Stimulated activated CD4-positive, alpha-beta T cell treated with anti-CD3 and anti-CD28 coated beads, Interleukin-15, amount 100 ng/mL, for 24 hours (primary cell): ENCODE results near the gene DGLUCY.
A peak's percentile ranks its signal among the peaks of the same experiment; 100 is the strongest.
"Not testable (repeated sequence)": the region's sequence is repeated elsewhere in the genome, so short reads cannot be mapped to it uniquely, and the experiment has no call there.

Experiments used
- DNase-seq: peaks from one replicate; pipeline ENCODE4 v3.0.0-alpha.2; 2020

DGLUCY gene

GRCh38 chr14:91263329-91263728 lies 149.5 kb downstream of the DGLUCY start:
- DNase-seq: no peak

DNA sequence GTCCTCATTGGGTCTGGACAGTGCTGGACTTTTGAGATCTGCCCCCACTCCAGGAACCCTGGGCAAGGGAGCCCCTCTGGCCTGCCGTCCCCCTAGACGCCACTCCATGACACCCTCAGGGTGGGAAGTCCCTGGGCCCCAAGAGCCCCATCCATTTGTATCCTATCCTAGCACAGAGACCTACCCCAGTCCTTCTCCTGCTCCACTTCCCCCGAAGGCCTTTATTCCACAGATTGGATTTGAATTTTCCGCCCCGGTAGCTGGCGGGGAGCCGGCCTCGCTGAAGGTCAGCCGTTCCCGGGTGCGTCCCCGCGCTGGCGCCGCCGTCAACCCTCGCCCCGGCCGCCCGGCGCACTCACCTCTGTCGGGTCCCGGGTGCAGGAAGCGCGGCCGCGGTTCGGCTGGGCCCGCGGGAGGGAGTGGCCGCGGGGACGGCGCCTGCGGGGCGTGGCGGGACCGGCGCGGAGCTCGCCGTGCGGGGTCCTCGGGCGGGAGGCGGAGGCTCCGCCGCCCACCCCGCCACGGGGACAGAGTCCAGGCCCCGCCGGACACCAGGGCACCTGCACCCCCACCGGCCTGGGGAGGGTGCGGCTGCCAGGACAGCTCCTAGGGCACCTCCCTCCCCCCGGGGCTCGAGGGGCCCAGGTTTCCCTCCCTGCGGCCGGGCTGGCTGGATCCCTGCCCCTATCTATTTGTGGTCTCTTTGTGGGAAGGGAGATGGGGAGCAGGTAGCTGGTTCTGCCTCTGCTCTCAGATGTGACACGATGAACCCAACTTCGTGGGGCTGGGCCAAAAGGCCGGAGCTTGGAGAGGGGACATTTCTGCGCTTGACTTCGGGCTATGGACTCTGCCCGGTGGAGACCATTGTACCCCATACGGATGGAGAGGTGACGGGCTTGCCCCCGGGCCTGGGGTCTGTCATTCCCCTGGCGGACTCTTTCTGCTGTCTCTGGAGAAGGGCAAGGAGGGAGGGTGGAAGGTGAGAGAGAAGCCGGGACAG lies 150.6 kb downstream of the DGLUCY start:
- DNase-seq: peak; percentile 46

DNA sequence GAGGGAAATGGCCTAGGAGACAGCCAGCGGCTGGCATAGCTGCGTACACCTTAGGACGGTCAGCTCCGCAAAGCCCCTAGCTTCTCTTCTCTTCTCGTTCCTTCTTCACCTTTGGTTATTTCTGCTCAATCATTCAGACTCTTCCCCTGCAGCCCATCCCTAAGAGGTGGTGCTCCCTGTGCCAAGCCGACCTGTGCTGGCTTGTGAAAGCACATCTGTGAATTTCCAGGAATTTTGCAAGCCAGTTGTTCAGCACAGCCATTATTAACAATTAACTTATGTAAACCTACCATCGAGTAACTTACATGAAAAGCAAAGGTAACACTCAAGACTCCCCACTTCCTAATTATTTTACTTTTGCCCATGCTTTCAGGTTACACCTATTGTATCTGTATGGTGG lies 151.5 kb downstream of the DGLUCY start:
- no peak for DNase-seq

GRCh38 chr14:91266276-91266675 lies 152.4 kb downstream of the DGLUCY start:
- DNase-seq: not testable (repeated sequence)

GRCh38 chr14:91267965-91268437 lies 154.1 kb downstream of the DGLUCY start:
- DNase-seq: no peak

GRCh38 chr14:91269076-91269991 lies 155.5 kb downstream of the DGLUCY start:
- no peak for DNase-seq

GRCh38 chr14:91270188-91270587 lies 156.3 kb downstream of the DGLUCY start:
- DNase-seq: no peak

DNA sequence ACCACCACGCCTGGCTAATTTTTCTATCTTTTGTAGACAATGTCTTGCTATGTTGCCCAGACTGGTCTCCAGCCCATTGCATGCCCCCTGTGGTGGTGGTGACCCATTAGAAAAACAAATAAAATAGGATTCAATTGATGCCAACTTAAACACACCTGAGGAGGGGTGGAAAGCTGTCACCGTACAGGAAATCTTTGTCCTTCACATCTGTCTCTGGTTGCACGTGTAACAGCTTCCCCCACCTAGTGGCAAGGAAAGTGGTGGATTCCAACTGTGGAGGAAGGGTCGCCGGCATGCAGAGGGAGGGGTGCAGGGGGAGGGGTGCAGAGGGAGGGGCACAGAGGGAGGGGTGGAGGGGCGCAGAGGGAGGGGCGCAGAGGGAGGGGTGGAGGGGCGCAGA lies 156.7 kb downstream of the DGLUCY start:
- no peak for DNase-seq

- DNase-seq: no peak
Observed at GRCh38 chr14:91271639-91272038, 157.8 kb downstream of the DGLUCY start.

- no peak for DNase-seq
Observed at GRCh38 chr14:91272341-91273272, 158.7 kb downstream of the DGLUCY start.

- no peak for DNase-seq
Observed at GRCh38 chr14:91273273-91273884, 159.5 kb downstream of the DGLUCY start.

DNA sequence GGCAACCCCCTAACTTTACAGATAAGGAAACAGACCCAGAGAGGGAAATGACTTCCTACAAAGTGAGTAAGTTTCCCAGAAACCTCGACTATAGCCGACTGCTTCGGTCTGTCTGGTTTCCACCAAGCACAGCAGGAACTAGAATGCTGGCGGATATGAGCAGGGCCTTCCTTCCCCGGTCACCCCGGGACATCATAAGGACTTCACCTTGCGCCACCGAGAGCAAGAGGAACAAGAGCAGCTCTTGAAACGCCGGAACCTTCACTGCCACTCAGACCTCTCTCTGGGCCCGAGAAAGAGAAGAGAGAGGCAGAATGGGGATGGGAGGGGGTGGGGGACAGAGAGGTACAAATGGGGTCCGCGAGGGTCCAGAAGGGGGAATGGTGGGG lies 160.0 kb downstream of the DGLUCY start:
- DNase-seq: no peak

DNA sequence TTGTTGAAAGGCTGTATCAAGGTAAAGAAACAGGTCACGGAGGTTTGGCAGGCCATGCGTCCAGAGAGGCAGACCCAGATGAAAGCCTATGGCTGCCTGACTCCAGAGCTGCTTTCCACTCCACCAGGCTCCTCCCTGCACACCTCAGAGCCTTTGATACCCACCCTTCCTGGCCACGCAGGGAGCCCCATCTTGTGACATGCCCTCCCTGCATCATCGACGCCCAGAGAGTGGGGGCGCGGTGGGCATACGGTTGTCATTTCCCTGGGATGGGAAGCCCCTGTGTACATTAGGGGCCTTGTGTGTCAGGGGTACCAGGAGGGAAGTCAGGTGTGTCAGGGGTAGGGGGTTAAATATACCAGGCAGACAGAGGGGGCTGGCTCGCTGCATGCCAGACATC lies 160.9 kb downstream of the DGLUCY start:
- DNase-seq: no peak
